G401 (cell line): ENCODE data around the gene HCAR2. TPM values are rescaled to one million over a fixed set of nuclear protein-coding genes. Genes with fewer than 3 reads are reported as not detected.
"Not testable (repeated sequence)": the region's sequence is repeated elsewhere in the genome, so short reads cannot be mapped to it uniquely, and the experiment has no call there.

ENCODE experiments used
- DNase-seq: peaks from one replicate; pipeline ENCODE4 v3.0.0-alpha.2; 2015; ENCODE audit warnings: low spot score
- in situ Hi-C: cut with HindIII; loops from 2 replicates; pipeline ENCODE4 v1.10.0; 2016; ENCODE audit warnings: low sequenced_read_pairs, mixed read lengths
- total RNA-seq: library from RNA; depleted of rRNA; stranded (reverse); fragments of >200 nt; shearing (Covaris generic); gene quantifications from 2 replicates; pipeline ENCODE4 v1.2.3, GENCODE V29; 2014; rRNA removed

Gene HCAR2
- total RNA-seq, result not detected in 2 replicates

DNA sequence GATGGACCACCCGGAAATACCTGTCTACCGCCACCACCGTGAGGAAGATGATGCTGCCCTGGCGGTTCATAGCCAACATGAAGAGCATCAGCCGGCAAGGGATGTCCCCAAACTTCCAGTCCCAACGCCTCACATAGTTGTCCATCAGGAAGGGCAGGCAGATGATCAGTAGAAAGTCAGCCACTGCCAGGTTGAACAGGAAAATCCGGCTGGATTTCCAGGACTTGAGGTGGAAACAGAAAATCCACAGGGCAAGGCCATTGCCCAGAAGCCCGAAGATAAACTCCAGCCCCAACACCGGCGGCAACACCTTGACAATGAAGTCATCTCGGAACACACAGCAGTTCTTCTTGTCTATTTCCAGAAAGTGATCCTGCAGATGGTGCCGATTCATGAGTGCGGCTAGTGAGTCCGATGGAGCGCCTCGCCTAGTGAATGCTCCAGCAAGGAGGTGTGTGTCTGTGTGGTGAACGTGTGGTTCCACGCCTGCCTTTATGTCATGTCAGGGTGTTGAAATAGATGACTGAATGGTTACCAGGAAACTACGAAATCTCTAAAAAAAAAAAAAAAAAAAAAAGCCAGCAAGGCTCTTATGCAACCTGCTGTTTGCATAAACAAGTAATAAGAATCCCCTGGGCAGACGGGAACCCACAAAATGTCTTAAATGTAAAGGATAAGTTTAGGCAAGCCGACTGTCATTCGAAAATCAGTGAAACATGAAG lies at the start of gene HCAR2:
Gene HCAR2 (minus strand): TSS at position 468 of the 722 bp plus-strand sequence. CDS start 74 bp downstream, at position 394.
- peak; percentile 17 for DNase-seq
- in situ Hi-C loops, result not testable (repeated sequence)

- in situ Hi-C loops, result no loop called here
- DNase-seq, result peak; percentile 96
Observed at GRCh38 chr12:122752464-122753318, 49.5 kb upstream of the HCAR2 start, which contains the start of gene DENR. DENR (plus strand) TSS chr12:122752824; CDS start chr12:122753702, 878 bp downstream.

GRCh38 chr12:122750781-122751515 lies 47.8 kb upstream of the HCAR2 start:
- in situ Hi-C loops, result not testable (repeated sequence)

GRCh38 chr12:122749569-122750332 lies 46.6 kb upstream of the HCAR2 start:
- no peak for DNase-seq
- in situ Hi-C loops, result no loop called here

More at GRCh38 chr12:122750781-122751515, 47.8 kb upstream of the HCAR2 start:
- DNase-seq, result not testable (repeated sequence)

DNA sequence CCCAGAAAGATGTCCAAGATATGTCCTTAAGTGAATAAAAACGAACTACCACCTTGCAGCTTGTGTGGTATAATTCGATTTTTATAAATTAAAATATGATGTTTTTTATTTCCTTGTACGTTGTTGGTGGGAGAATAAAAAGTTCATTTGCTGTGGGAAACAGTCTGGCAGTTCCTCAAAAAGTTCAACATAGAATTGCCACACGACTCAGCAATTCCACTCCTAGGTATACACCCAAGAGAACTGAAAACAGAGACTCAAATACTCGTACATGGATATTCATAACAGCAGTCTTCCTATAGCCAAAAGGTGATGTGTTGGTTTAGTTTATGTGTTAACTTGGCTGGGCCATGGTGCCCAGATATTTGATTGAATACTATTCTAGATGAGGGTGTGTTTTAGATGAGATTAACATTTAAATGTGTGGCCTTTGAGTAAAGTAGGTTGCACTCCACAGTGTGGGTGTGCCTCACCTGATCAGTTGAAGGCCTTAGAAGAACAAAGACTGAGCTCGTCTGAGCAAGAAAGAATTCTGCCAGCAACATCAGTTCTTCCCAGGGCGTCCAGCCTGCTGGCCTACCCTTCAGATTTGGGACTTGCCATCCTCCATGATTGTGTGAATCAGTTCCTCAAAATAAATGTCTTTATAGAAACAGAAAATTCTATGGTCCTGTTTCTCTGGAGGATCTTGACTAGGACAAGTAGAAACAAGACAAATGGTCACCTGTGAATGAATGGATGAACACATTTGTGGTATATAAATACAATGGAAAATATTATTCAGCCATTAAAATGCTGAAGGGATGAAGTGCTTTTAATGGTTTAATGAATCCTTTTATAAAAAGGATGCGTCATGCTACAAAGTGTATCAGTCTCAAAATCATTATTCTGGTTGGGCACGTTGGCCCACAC lies 44.3 kb upstream of the HCAR2 start:
- DNase-seq, result no peak
- in situ Hi-C loops, result no loop called here

DNA sequence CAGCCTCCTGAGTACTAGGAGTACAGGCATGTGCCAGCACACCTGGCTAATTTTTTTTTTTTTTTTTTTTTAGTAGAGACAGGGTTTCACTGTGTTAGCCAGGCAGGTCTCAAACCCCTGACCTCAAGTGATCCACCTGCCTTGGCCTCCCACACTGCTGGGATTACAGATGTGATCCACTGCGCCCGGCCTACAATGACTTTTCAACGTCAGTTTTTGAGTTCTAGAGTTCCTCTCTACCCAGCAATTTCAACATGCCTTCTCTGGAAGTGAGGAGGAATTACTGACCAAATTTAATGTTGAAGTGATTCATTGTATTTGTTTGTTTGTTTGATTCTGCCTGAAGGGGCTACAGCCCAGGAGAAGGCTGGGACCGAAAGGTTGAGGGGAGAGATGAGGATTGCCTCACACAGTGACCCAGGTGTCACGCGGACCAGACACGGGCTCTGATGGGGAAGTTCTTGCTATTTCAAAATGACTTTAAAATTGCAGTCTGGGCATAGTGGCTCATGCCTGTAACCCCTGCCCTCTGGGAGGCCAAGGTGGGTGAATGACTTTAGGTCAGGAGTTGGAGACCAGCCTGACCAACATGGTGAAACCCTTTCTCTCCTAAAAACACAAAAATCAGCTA lies 40.9 kb upstream of the HCAR2 start:
- in situ Hi-C loops, result no loop called here
- DNase-seq, result no peak

- in situ Hi-C loops, result no loop called here
- DNase-seq, result no peak
Observed at GRCh38 chr12:122740351-122740750, 37.2 kb upstream of the HCAR2 start.

- DNase-seq, result no peak
- in situ Hi-C loops, result no loop called here
Observed at GRCh38 chr12:122738571-122738970, 35.4 kb upstream of the HCAR2 start.

- in situ Hi-C loops, result no loop called here
- no peak for DNase-seq
Observed at GRCh38 chr12:122732611-122733010, 29.5 kb upstream of the HCAR2 start.

DNA sequence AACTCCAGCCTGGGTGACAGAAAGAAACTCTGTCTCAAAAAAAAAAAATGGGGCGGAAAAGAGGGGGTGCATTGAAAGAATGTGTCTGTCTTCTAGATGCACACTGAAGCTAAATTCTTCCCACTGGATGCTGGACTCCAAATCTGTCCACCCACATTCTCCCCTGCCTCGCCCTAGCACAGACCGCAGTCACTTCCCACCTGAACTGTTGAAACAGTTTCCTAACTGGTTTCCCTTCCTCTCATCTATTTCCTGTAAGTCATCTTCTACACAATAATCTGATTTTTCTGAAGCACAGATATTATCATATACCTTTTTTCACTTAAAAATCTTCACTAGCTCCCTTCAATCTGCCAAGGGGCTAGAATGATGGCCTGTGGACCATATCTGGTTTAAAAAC lies 29.0 kb upstream of the HCAR2 start:
- in situ Hi-C loops, result no loop called here
- no peak for DNase-seq

GRCh38 chr12:122730215-122731014 lies 27.3 kb upstream of the HCAR2 start, which contains the start of gene HCAR1:
HCAR1 (minus strand) TSS chr12:122730844; CDS start chr12:122730339, 505 bp downstream.
- in situ Hi-C loops, result no loop called here
- DNase-seq, result no peak

GRCh38 chr12:122729583-122730214 lies 26.5 kb upstream of the HCAR2 start:
- no peak for DNase-seq
- in situ Hi-C loops, result no loop called here

DNA sequence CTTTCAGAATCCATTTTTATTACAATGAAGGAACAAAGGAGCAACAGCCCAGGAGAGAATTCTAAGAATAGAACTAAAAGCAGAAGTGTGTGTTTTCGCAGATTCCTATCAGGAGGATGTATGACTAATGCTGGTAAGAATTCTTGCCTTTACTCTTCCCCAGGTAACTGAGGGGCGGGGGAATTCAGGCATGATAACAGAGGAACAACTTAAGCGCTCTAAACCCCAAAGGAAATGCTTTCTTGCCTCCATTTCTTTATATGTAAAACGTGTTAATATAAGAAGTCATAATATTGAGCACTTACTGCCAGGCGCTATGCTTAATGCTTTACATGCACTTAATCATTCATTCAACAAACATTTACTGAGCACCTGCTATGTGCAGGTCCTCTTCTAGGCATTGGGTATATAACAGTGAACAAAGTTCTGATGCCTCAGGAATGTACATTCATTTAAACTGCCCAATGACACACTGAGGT lies 23.0 kb upstream of the HCAR2 start:
- in situ Hi-C loops, result no loop called here

DNA sequence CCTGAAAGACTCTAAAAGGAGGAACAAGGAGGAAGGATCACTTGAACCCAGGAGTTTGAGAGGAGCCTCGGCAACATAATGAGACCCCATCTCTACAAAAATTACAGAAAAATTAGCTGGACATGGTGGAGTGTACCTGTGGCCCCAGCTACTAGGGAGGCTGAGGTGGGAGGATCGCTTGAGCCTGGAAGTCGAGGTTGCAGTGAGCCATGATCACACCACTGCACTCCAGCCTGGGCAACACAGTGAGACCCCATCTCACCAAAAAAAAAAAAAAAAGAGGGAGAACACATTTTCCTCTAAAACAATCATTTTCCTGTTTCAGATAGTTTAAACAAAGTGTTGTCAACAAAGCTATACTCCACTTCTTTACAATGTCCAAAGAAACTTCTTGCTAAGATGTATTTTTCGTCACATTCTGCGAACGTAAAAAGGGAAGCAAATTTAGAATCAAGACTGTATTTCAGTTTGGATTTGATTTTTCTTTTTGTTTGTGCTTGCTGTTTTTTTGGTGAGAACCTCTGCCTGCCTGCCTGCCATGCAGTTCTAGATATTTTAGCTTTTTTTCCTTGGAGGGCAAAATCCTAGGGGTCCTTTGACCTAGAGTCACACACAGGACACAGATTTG lies 22.4 kb upstream of the HCAR2 start:
- in situ Hi-C loops, result no loop called here
- no peak for DNase-seq

More for the DNA sequence above, 23.0 kb upstream of the HCAR2 start:
- DNase-seq, result no peak

- in situ Hi-C loops, result no loop called here
- DNase-seq, result no peak
Observed at GRCh38 chr12:122724641-122725243, 21.6 kb upstream of the HCAR2 start.
